Mammary epithelial cell (primary cell): Measurements from ENCODE around the gene PPT2.

Experiments used
- CTCF ChIP-seq, 2 donors: IDR thresholded peaks in 1 of 2; conservative IDR thresholded peaks in 1 of 2; 2 replicates each; pipeline ENCODE4 v1.5.1; 2011 to 2012; ENCODE audit warnings: inconsistent platforms in 2 of 2, low read length in 2 of 2, mild to moderate bottlenecking in 2 of 2, control low read depth in 1 of 2, low read depth in 1 of 2; ENCODE audit not compliant: insufficient read depth in 1 of 2; ENCODE audit errors: extremely low read depth in 1 of 2
- EZH2 ChIP-seq: IDR thresholded peaks from 2 replicates; pipeline ENCODE4 v1.6.1; 2012; ENCODE audit warnings: low read length, inconsistent platforms, borderline replicate concordance

GRCh38 chr6:32195902-32196681, 42.2 kb downstream of the PPT2 start:
- TF ChIP-seq CTCF (conservative IDR thresholded peaks at IDR 0.05 in 1 of 2, IDR thresholded peaks at IDR 0.05 in 1 of 2; ENCODE audit: extremely low read depth in 1 of 2, insufficient read depth in 1 of 2, low read depth in 1 of 2, low read length in 2 of 2) (no peak), EZH2 (no peak)
